Sigmoid colon (tissue), 7 donors: Measurements from ENCODE around the gene RALGDS. TPM values are rescaled to one million over a fixed set of nuclear protein-coding genes. Genes with fewer than 3 reads are reported as not detected.

ENCODE experiments used
- DNase-seq: peaks from one replicate; pipeline ENCODE4 v3.0.0-alpha.2; 2019
- H3K27ac ChIP-seq, 4 donors: fragments of 200-600 bp; sonication (generic); one replicate each; pipeline ENCODE4 v1.5.1; 2016 to 2019; ENCODE audit warnings: mild to moderate bottlenecking in 1 of 4
- H3K27me3 ChIP-seq, 3 donors: fragments of 200-600 bp; sonication (generic); one replicate each; pipeline ENCODE4 v1.5.1; 2019; ENCODE audit warnings: mild to moderate bottlenecking in 1 of 3
- H3K36me3 ChIP-seq, 4 donors: fragments of 200-600 bp; sonication (generic); one replicate each; pipeline ENCODE4 v1.5.1; 2016 to 2019
- H3K4me1 ChIP-seq, 4 donors: fragments of 200-600 bp; sonication (generic); one replicate each; pipeline ENCODE4 v1.5.1; 2017 to 2019
- H3K4me3 ChIP-seq, 4 donors: fragments of 200-600 bp; sonication (generic); one replicate each; pipeline ENCODE4 v1.5.1; 2017 to 2019; ENCODE audit warnings: mild to moderate bottlenecking in 2 of 4, moderate library complexity in 1 of 4
- H3K9me3 ChIP-seq, 4 donors: fragments of 200-600 bp in 3 of 4; sonication (generic) in 3 of 4; one replicate each; pipeline versions ENCODE4 v1.5.1 to v1.6.1; 2013 to 2019
- CTCF ChIP-seq, 4 experiments: fragments of 450-650 bp in 3 of 4; fragments of 200-600 bp in 1 of 4; IDR thresholded peaks; one replicate each; pipeline ENCODE4 v1.5.1; 2016 to 2019; ENCODE audit warnings: antibody characterized with exemption in 4 of 4, mild to moderate bottlenecking in 3 of 4, moderate library complexity in 2 of 4
- EP300 ChIP-seq, 4 donors: sonication (generic); formaldehyde crosslinking; IDR thresholded peaks; one replicate each; pipeline ENCODE4 v1.6.1; 2017; ENCODE audit warnings: antibody characterized with exemption in 4 of 4
- POLR2A ChIP-seq, 2 donors: fragments of 450-650 bp; IDR thresholded peaks; one replicate each; pipeline ENCODE4 v1.6.1; 2016; ENCODE audit warnings: antibody characterized with exemption in 2 of 2, mild to moderate bottlenecking in 2 of 2, moderate library complexity in 2 of 2
- POLR2AphosphoS5 ChIP-seq, 4 donors: sonication (generic); formaldehyde crosslinking; IDR thresholded peaks; one replicate each; pipeline ENCODE4 v1.6.1; 2017; ENCODE audit warnings: antibody characterized with exemption in 4 of 4
- WGBS, 2 donors: extraction: QIAGEN DNeasy Blood & Tissue Kit; methylation state at CpG; one replicate each; pipeline ENCODE4 v1.1.7; 2013; 5-methylcytosine and 5-hydroxymethylcytosine counted together
- intact Hi-C: fragments of 100-400 bp; cut with DNase I; formaldehyde crosslinking; loops from one replicate; pipeline ENCODE4 v1.15.1; 2023
- polyA plus RNA-seq, 3 donors: library from polyadenylated mRNA; stranded (reverse); fragments of 200-250 nt; gene quantifications; one replicate each; pipeline ENCODE4 v1.2.3, GENCODE V29; 2013
- total RNA-seq, 4 donors: library from RNA; depleted of rRNA; stranded (reverse); fragments of >200 nt; gene quantifications; one replicate each; pipeline ENCODE4 v1.1.0, GENCODE V29; 2016
- donor health status: healthy with polysubstance abuse.
- donor health status: Bipolar disorder and iron deficiency.
- donor health status: healthy.

Gene RALGDS
- total and polyA plus RNA-seq, 7 donors = 27.6 to 52.7 (median 39.6) TPM

- Histone ChIP-seq H3K36me3 (no peaks in the 10 kb centered on the region), H3K27ac (peak overlapping the region in 2 of 4 donors; percentile 10 to 32), H3K4me1 (peaks cover 0 to 78% (median 54%) of the 10 kb centered on the region in 4 donors), H3K27me3 (no peaks in the 10 kb centered on the region), H3K4me3 (no peak overlapping the region), H3K9me3 (no peaks in the 10 kb centered on the region)
- 37 to 64% methylated on average over 18 of the region's 18 CpGs for WGBS, 2 donors
- no peak for DNase-seq
- intact Hi-C loops = no loop called here
- TF ChIP-seq EP300 (IDR thresholded peaks at IDR 0.05) (no peak), POLR2AphosphoS5 (IDR thresholded peaks at IDR 0.05) (no peak), POLR2A (IDR thresholded peaks at IDR 0.05) (no peak), CTCF (IDR thresholded peaks at IDR 0.05) (no peak)
These were observed 21.9 kb upstream of the RALGDS start for GRCh38 chr9:133142684-133143622.

- Histone ChIP-seq H3K4me3 (no peak overlapping the region), H3K36me3 (no peaks in the 10 kb centered on the region), H3K4me1 (peaks cover 0 to 78% (median 52%) of the 10 kb centered on the region in 4 donors), H3K9me3 (no peaks in the 10 kb centered on the region), H3K27me3 (no peaks in the 10 kb centered on the region), H3K27ac (peak overlapping the region in 1 of 4 donors; percentile 32)
- intact Hi-C loops = no loop called here
- peak; percentile 75 for DNase-seq
- TF ChIP-seq EP300 (IDR thresholded peaks at IDR 0.05) = no peak
- 47 to 49% methylated on average over 16 of the region's 16 CpGs for WGBS, 2 donors
These were observed 21.0 kb upstream of the RALGDS start for GRCh38 chr9:133141833-133142595.

GRCh38 chr9:133140606-133141005, 19.6 kb upstream of the RALGDS start:
- no peaks in the 10 kb centered on the region for H3K9me3 ChIP-seq
- H3K36me3 ChIP-seq = no peaks in the 10 kb centered on the region
- H3K4me3 ChIP-seq = no peak overlapping the region
- no peaks in the 10 kb centered on the region for H3K27me3 ChIP-seq
- H3K27ac ChIP-seq = peak overlapping the region in 1 of 4 donors; percentile 15
- no peak for TF ChIP-seq CTCF (IDR thresholded peaks at IDR 0.05)
- no peak for TF ChIP-seq POLR2AphosphoS5 (IDR thresholded peaks at IDR 0.05)
- no peak for TF ChIP-seq POLR2A (IDR thresholded peaks at IDR 0.05)
- TF ChIP-seq EP300 (IDR thresholded peaks at IDR 0.05) = no peak
- WGBS, 2 donors = 65 to 81% methylated on average over 14 of the region's 14 CpGs
- DNase-seq = no peak
- H3K4me1 ChIP-seq = peaks cover 0 to 80% (median 60%) of the 10 kb centered on the region in 4 donors
- intact Hi-C loops = no loop called here

- no peak for DNase-seq
- H3K27ac ChIP-seq = peak overlapping the region in 2 of 4 donors; percentile 9 to 15
- no peak for TF ChIP-seq POLR2AphosphoS5 (IDR thresholded peaks at IDR 0.05)
- TF ChIP-seq EP300 (IDR thresholded peaks at IDR 0.05) = no peak
- TF ChIP-seq POLR2A (IDR thresholded peaks at IDR 0.05) = no peak
- no peak for TF ChIP-seq CTCF (IDR thresholded peaks at IDR 0.05)
- intact Hi-C loops = no loop called here
- 25 to 74% methylated on average over 4 of the region's 4 CpGs for WGBS, 2 donors
- H3K27me3 ChIP-seq = no peaks in the 10 kb centered on the region
- H3K36me3 ChIP-seq = no peaks in the 10 kb centered on the region
- no peaks in the 10 kb centered on the region for H3K9me3 ChIP-seq
- no peak overlapping the region for H3K4me3 ChIP-seq
- H3K4me1 ChIP-seq = peaks cover 0 to 83% (median 64%) of the 10 kb centered on the region in 4 donors
These were observed 19.1 kb upstream of the RALGDS start for GRCh38 chr9:133140174-133140505.
